Measurements from ENCODE around the gene KCTD1. TPM values are rescaled to one million over a fixed set of nuclear protein-coding genes. Genes with fewer than 3 reads are reported as not detected.

The KCTD1 gene
- total RNA-seq, 1 experiment from 2014 or later = 4.1 TPM

DNA sequence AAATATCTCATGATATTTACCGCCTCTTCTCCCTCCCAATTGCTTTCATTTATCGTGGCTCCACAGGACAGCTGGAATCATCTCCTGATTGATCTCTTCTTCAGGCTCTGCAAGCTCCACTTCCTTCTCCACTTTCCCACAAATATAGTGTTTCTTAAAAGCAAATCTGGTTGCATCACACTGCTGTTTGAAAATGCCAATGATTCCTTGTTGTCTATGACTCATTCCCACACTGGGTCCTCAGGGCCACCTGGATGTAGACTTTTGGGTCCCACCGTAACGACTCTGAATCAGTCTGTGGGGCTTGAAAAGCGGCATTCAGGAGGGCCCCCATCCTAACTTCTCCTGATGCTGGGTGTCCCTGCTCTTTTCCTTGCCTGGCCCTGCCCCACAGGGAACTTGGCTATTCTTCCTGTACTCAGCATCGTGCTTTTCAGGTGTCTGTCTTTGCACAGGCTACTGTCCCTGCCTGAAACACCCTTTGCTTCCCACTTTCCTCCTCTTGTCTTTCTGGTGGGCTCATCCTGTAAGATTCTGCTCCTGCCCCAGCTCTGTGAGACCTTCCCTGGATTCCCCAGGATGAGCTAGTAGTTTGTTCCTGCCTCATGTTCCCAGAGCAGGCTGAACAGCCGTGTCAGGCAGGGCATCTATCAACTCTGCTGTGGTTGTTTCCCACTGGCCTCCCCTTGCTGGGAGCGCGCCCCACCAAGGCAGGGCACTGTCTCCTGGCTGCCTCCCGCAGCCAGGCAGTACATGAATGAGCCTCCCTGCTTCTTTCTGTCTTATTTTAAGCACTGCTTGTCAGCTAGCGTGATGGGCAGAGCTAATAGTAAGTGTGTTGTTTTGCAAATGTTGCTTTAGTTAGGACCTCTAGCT lies 111.9 kb downstream of the KCTD1 start:
- H3K9me3 ChIP-seq (ENCODE audit: low read depth, low read length, poor library complexity, severe bottlenecking) = no peaks in the 10 kb centered on the region
- CTCF ChIA-PET = no interaction called here

GRCh38 chr18:26435415-26436095 lies 112.8 kb downstream of the KCTD1 start:
- Histone ChIP-seq H3K9me3 (ENCODE audit: low read depth, low read length, poor library complexity, severe bottlenecking) (no peaks in the 10 kb centered on the region), H3K36me3 (ENCODE audit: insufficient read depth, low read length, poor library complexity, severe bottlenecking) (no peaks in the 10 kb centered on the region), H3K27ac (ENCODE audit: low read depth, low read length, poor library complexity, severe bottlenecking) (no peak overlapping the region), H3K4me3 (ENCODE audit: low read depth, low read length, poor library complexity, severe bottlenecking) (no peak overlapping the region), H3K4me1 (ENCODE audit: insufficient read depth, low read length, poor library complexity, severe bottlenecking) (no peaks in the 10 kb centered on the region), H3K27me3 (replicated peaks; ENCODE audit: insufficient read depth, low read depth, low read length, poor library complexity) (no peaks in the 10 kb centered on the region)
- ChIA-PET CTCF (no interaction called here), POLR2A (ENCODE audit: low non-redundant PET) (no interaction called here)
- TF ChIP-seq CTCF (conservative IDR thresholded peaks at IDR 0.05; ENCODE audit: low read depth, low read length) (no peak), EZH2 (IDR thresholded peaks at IDR 0.05; ENCODE audit: borderline replicate concordance, low read depth, low read length, poor library complexity, severe bottlenecking) (no peak)
- no peak for DNase-seq (ENCODE audit: low spot score)
- intact Hi-C loops (cut with micrococcal nuclease; ENCODE audit: unreplicated experiment) = no loop called here
- no TSS peak for BruUV-seq (replicated peaks)

More for the DNA sequence above, 111.9 kb downstream of the KCTD1 start:
- Histone ChIP-seq H3K4me3 (ENCODE audit: low read depth, low read length, poor library complexity, severe bottlenecking) (no peak overlapping the region), H3K27me3 (replicated peaks; ENCODE audit: insufficient read depth, low read depth, low read length, poor library complexity) (no peaks in the 10 kb centered on the region), H3K27ac (ENCODE audit: low read depth, low read length, poor library complexity, severe bottlenecking) (no peak overlapping the region), H3K36me3 (ENCODE audit: insufficient read depth, low read length, poor library complexity, severe bottlenecking) (no peaks in the 10 kb centered on the region), H3K4me1 (ENCODE audit: insufficient read depth, low read length, poor library complexity, severe bottlenecking) (no peaks in the 10 kb centered on the region)
- POLR2A ChIA-PET (ENCODE audit: low non-redundant PET) = interaction anchor here (0.7 kb wide), 1 partner anchor 634 kb away, joined by 4 read pairs; no protein-coding TSS in a partner anchor
- intact Hi-C loops (cut with micrococcal nuclease; ENCODE audit: unreplicated experiment) = no loop called here
- no peak for DNase-seq (ENCODE audit: low spot score)
- no TSS peak for BruUV-seq (replicated peaks)
- TF ChIP-seq EZH2 (IDR thresholded peaks at IDR 0.05; ENCODE audit: borderline replicate concordance, low read depth, low read length, poor library complexity, severe bottlenecking) (no peak), CTCF (conservative IDR thresholded peaks at IDR 0.05; ENCODE audit: low read depth, low read length) (no peak)

GRCh38 chr18:26434887-26435286 lies 113.5 kb downstream of the KCTD1 start:
- intact Hi-C loops (cut with micrococcal nuclease; ENCODE audit: unreplicated experiment) = no loop called here
- Histone ChIP-seq H3K27me3 (replicated peaks; ENCODE audit: insufficient read depth, low read depth, low read length, poor library complexity) (no peaks in the 10 kb centered on the region), H3K9me3 (ENCODE audit: low read depth, low read length, poor library complexity, severe bottlenecking) (no peaks in the 10 kb centered on the region), H3K27ac (ENCODE audit: low read depth, low read length, poor library complexity, severe bottlenecking) (no peak overlapping the region), H3K36me3 (ENCODE audit: insufficient read depth, low read length, poor library complexity, severe bottlenecking) (no peaks in the 10 kb centered on the region), H3K4me1 (ENCODE audit: insufficient read depth, low read length, poor library complexity, severe bottlenecking) (no peaks in the 10 kb centered on the region), H3K4me3 (ENCODE audit: low read depth, low read length, poor library complexity, severe bottlenecking) (no peak overlapping the region)
- ChIA-PET POLR2A (ENCODE audit: low non-redundant PET) (no interaction called here), CTCF (no interaction called here)
- DNase-seq (ENCODE audit: low spot score) = no peak
- BruUV-seq (replicated peaks) = no TSS peak
- TF ChIP-seq EZH2 (IDR thresholded peaks at IDR 0.05; ENCODE audit: borderline replicate concordance, low read depth, low read length, poor library complexity, severe bottlenecking) = no peak
- TF ChIP-seq CTCF (conservative IDR thresholded peaks at IDR 0.05; ENCODE audit: low read depth, low read length) = no peak
